CD1c-positive myeloid dendritic cell (primary cell): ENCODE measurements around the gene TMEM39A.

Source experiments
- DNase-seq: peaks from one replicate; pipeline ENCODE4 v3.0.0-alpha.2; 2016; ENCODE audit errors: extremely low spot score

Gene TMEM39A

DNA sequence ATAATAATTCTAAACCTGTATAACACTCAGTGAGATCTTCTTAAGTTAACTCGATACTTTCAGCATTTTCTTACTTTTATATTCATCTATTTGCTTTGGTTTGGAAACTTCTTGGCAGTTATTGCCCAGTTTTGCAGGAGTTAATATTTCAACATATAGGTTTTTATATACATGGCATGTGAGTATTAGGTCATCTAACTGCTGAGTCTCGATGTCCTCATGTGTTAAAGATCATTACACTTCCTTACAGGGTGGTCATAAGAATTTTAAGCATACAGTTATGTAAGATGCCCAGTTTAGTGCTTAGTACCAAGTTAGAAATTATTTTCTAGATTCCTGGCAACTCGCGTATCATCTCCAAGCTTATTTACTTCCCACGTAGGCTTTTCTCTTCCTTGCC lies 62.9 kb downstream of the TMEM39A start:
- no peak for DNase-seq

DNA sequence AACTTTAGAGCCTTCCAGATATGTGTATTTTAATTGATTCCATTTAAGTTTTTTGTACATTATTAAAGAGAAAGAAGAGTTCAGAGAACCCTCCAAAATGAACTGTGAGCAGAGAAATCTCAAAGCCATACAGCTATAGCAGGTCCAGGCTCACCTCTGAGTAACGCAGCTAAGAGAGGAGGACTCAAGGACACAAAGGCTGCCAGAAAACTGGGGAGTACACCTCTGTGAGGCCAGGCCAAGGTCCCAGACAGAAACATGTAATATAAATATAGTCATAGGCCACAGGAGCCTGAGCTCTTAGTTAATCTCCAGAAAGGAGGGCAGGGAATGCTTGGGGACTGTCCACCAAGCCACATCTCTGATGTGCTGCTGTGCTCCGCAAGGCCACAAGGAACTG lies 66.5 kb downstream of the TMEM39A start:
- DNase-seq, result no peak

DNA sequence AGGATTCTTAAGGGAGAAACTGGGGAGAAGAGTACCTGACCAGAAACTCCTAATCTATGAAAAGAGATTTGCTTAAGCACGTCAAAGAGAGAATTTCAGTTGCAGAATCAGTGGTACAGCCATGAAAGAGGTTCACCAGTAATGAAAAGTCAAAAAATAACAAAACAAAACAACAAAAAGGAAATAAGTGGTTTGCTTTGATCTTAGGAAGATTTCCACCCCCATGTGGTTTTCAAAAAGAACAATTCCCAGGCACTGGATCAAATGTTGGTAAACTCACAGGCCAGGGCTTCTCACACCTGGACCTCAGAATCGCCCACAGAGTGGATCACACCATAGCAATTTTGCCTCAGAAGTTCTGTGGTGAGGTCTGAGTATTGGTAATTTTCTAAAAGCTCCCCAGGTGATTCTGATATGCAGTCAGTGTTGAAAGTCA lies 67.5 kb downstream of the TMEM39A start:
- no peak for DNase-seq

DNA sequence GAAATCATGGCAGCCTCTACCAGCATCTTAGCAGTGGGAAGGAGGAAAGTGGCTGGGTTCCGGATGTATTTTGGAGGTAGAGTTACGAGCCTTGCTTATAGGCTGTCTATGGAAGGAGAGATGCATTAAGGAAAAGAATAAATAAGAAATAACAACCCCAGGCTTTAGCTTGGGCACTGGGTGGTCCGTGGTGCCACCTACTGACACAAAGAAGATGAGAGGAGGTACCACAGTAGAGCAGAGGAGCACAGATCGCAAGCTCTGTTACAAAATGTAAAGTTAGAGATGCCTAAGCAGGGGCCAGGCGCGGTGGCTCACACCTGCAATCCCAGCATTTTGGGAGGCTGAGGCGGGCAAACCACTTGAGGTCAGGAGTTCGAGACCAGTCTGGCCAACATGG lies 74.8 kb downstream of the TMEM39A start:
- DNase-seq, result no peak

DNA sequence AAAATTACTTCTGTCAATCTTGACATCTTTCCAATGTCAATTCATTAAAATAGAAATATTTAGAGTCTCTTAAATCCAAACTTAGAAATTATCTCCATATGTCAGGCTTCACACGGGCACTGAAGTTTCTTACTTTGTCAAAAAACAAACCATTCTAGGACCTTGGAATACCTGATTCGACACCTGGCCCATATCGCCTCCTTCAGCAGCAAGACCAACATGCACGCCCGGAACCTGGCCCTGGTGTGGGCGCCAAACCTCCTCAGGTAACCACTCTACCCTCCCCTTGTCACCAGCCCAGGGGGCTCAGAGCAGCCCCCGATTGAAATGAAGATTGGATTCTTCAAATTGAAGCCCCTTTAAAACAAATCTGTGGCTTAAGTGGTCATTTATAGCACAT lies 81.3 kb downstream of the TMEM39A start:
- no peak for DNase-seq

DNA sequence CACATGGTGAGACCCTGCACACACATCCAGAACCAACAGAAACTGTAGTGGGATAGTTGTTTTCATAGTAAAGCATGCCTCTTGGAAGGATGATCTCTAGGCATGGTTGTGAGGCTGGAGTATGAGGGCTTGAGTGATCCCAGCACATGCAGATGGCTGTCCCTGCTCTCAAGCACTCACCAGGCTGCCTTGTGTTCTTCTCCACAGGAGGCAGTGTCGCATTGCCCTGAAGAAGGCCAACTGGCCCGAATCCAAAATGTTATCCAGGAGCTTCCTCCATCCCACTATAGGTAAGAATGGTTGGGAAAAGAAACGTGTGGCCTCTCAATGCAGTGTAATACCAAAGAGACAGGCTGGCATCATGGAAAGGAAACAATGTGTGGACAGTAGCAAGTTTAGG lies 82.7 kb downstream of the TMEM39A start:
- no peak for DNase-seq
